ENCODE results near the gene KLF3. TPM values are rescaled to one million over a fixed set of nuclear protein-coding genes. Genes with fewer than 3 reads are reported as not detected.

The KLF3 gene
- total and polyA plus RNA-seq, 7 donors: 29.2 to 64.0 (median 38.7) TPM

- 7 to 17% methylated on average over 1 of the region's 1 CpG for WGBS, 2 donors
- peak overlapping the region; percentile 99 to 100 (median 100) for H3K27ac ChIP-seq
- DNase-seq: no peak
- H3K4me1 ChIP-seq: peaks cover 0 to 77% (median 65%) of the 10 kb centered on the region in 4 donors
- TF ChIP-seq POLR2A (IDR thresholded peaks at IDR 0.05) (no peak), EP300 (IDR thresholded peaks at IDR 0.05) (no peak), CTCF (IDR thresholded peaks at IDR 0.05) (no peak), POLR2AphosphoS5 (IDR thresholded peaks at IDR 0.05) (no peak)
- H3K9me3 ChIP-seq: no peaks in the 10 kb centered on the region
- H3K27me3 ChIP-seq: no peaks in the 10 kb centered on the region
- H3K4me3 ChIP-seq: peak overlapping the region; percentile 16 to 100 (median 98)
- H3K36me3 ChIP-seq: no peaks in the 10 kb centered on the region
- intact Hi-C loops (cut with DNase I): loop anchor here (5.0 to 10.0 kb wide), 3 partner anchors 782 to 979 kb away; partner anchors contain the start of gene RELL1
Observed at GRCh38 chr4:38666766-38667084, 2.7 kb downstream of the KLF3 start.

GRCh38 chr4:38667085-38667893 lies 3.3 kb downstream of the KLF3 start:
- intact Hi-C loops (cut with DNase I): loop anchor here (5.0 to 10.0 kb wide), 3 partner anchors 782 to 980 kb away; partner anchors contain the start of gene RELL1
- Histone ChIP-seq H3K9me3 (no peaks in the 10 kb centered on the region), H3K27ac (peak overlapping the region; percentile 99 to 100 (median 100)), H3K4me3 (peak overlapping the region; percentile 16 to 100 (median 98)), H3K4me1 (peaks cover 0 to 77% (median 65%) of the 10 kb centered on the region in 4 donors), H3K27me3 (no peaks in the 10 kb centered on the region), H3K36me3 (no peaks in the 10 kb centered on the region)
- no peak for TF ChIP-seq CTCF (IDR thresholded peaks at IDR 0.05)
- peak in 3 of 4 donors; percentile 71 to 90 (median 86) for TF ChIP-seq EP300 (IDR thresholded peaks at IDR 0.05)
- TF ChIP-seq POLR2A (IDR thresholded peaks at IDR 0.05): peak; percentile 71 to 76
- peak; percentile 81 to 95 (median 90) for TF ChIP-seq POLR2AphosphoS5 (IDR thresholded peaks at IDR 0.05)
- 3 to 7% methylated on average over 11 of the region's 11 CpGs for WGBS, 2 donors
- peak; percentile 94 for DNase-seq

GRCh38 chr4:38668203-38668971 lies 4.4 kb downstream of the KLF3 start:
- intact Hi-C loops (cut with DNase I): loop anchor here (5.0 to 10.0 kb wide), 3 partner anchors 784 to 981 kb away; partner anchors contain the start of gene RELL1
- DNase-seq: no peak
- WGBS, 2 donors: 14 to 55% methylated on average over 2 of the region's 2 CpGs
- H3K9me3 ChIP-seq: no peaks in the 10 kb centered on the region
- TF ChIP-seq POLR2AphosphoS5 (IDR thresholded peaks at IDR 0.05) (no peak), EP300 (IDR thresholded peaks at IDR 0.05) (no peak), CTCF (IDR thresholded peaks at IDR 0.05) (no peak), POLR2A (IDR thresholded peaks at IDR 0.05) (no peak)
- no peak overlapping the region for H3K4me3 ChIP-seq
- H3K4me1 ChIP-seq: peaks cover 0 to 81% (median 71%) of the 10 kb centered on the region in 4 donors
- H3K27me3 ChIP-seq: no peaks in the 10 kb centered on the region
- H3K36me3 ChIP-seq: no peaks in the 10 kb centered on the region
- peak overlapping the region; percentile 99 to 100 (median 100) for H3K27ac ChIP-seq

- no peak overlapping the region for H3K4me3 ChIP-seq
- 26 to 46% methylated on average over 3 of the region's 3 CpGs for WGBS, 2 donors
- no peak for DNase-seq
- H3K9me3 ChIP-seq: no peaks in the 10 kb centered on the region
- TF ChIP-seq EP300 (IDR thresholded peaks at IDR 0.05) (no peak), POLR2AphosphoS5 (IDR thresholded peaks at IDR 0.05) (no peak), CTCF (IDR thresholded peaks at IDR 0.05) (no peak), POLR2A (IDR thresholded peaks at IDR 0.05) (no peak)
- H3K27me3 ChIP-seq: no peaks in the 10 kb centered on the region
- H3K4me1 ChIP-seq: peaks cover 0 to 89% (median 79%) of the 10 kb centered on the region in 4 donors
- no peaks in the 10 kb centered on the region for H3K36me3 ChIP-seq
- intact Hi-C loops (cut with DNase I): loop anchor here (5.0 to 10.0 kb wide), 3 partner anchors 784 to 982 kb away; partner anchors contain the start of gene RELL1
- H3K27ac ChIP-seq: peak overlapping the region; percentile 99 to 100 (median 100)
Observed at GRCh38 chr4:38669208-38669607, 5.2 kb downstream of the KLF3 start.

All from sigmoid colon (tissue), 7 donors.